HUDEP-2 (cell line): ENCODE measurements around the gene MDFI.

Experiments
- DNase-seq, 76 experiments: peaks; one replicate each; lab custom pipeline; 2025; ENCODE audit not compliant: unreplicated experiment in 76 of 76; lab: John Stamatoyannopoulos, UW

Gene MDFI

GRCh38 chr6:41670703-41671360 lies 32.6 kb downstream of the MDFI start:
- no peak for DNase-seq

- no peak for DNase-seq
These were observed 33.1 kb downstream of the MDFI start for GRCh38 chr6:41671376-41671775.

- DNase-seq = no peak
These were observed 33.7 kb downstream of the MDFI start for GRCh38 chr6:41672016-41672415.

GRCh38 chr6:41672816-41673703 lies 34.8 kb downstream of the MDFI start:
- DNase-seq = no peak

- no peak for DNase-seq
These were observed 35.4 kb downstream of the MDFI start for GRCh38 chr6:41673704-41674000.

GRCh38 chr6:41674231-41675000 lies 36.1 kb downstream of the MDFI start:
- DNase-seq = no peak

GRCh38 chr6:41675176-41675775 lies 37.0 kb downstream of the MDFI start:
- DNase-seq = no peak

GRCh38 chr6:41675992-41676391 lies 37.7 kb downstream of the MDFI start:
- no peak for DNase-seq

- DNase-seq = no peak
These were observed 38.2 kb downstream of the MDFI start for GRCh38 chr6:41676431-41676830.

GRCh38 chr6:41677124-41677921 lies 39.1 kb downstream of the MDFI start:
- DNase-seq = no peak

GRCh38 chr6:41678511-41679084 lies 40.3 kb downstream of the MDFI start:
- DNase-seq = no peak

- DNase-seq = no peak
These were observed 41.4 kb downstream of the MDFI start for GRCh38 chr6:41679696-41680095.

- no peak for DNase-seq
These were observed 42.1 kb downstream of the MDFI start for GRCh38 chr6:41680182-41680965.

- peak in 69 of 76 experiments; percentile 16 to 89 (median 69) for DNase-seq
These were observed 43.8 kb downstream of the MDFI start for GRCh38 chr6:41682056-41682477.

GRCh38 chr6:41682497-41683272 lies 44.4 kb downstream of the MDFI start:
- DNase-seq = no peak

GRCh38 chr6:41683273-41683522 lies 44.9 kb downstream of the MDFI start:
- no peak for DNase-seq

GRCh38 chr6:41683523-41684310 lies 45.4 kb downstream of the MDFI start:
- DNase-seq = peak in 66 of 76 experiments; percentile 10 to 78 (median 59)
